Adrenal gland (tissue), 5 donors: ENCODE results near the gene SCT.

Experiments
- POLR2A ChIP-seq, 2 donors: fragments of 450-650 bp; IDR thresholded peaks; one replicate each; pipeline ENCODE4 v1.6.1; 2017; ENCODE audit warnings: antibody characterized with exemption in 2 of 2, mild to moderate bottlenecking in 2 of 2, moderate library complexity in 1 of 2
- TF ChIP-seq, protein P1 (sequence below), 6 experiments: fragments of 450-650 bp in 4 of 6; fragments of 200-600 bp in 2 of 6; sonication (generic) in 1 of 6; IDR thresholded peaks; 1 replicate in 5 of 6; 2 replicates in 1 of 6; pipeline versions ENCODE4 v1.5.1 to v1.8.0; 2016 to 2021; ENCODE audit warnings: antibody characterized with exemption in 6 of 6, mild to moderate bottlenecking in 2 of 6, moderate library complexity in 1 of 6
- donor health status: DM: no; HTN: no; CAD: no.

DNA sequence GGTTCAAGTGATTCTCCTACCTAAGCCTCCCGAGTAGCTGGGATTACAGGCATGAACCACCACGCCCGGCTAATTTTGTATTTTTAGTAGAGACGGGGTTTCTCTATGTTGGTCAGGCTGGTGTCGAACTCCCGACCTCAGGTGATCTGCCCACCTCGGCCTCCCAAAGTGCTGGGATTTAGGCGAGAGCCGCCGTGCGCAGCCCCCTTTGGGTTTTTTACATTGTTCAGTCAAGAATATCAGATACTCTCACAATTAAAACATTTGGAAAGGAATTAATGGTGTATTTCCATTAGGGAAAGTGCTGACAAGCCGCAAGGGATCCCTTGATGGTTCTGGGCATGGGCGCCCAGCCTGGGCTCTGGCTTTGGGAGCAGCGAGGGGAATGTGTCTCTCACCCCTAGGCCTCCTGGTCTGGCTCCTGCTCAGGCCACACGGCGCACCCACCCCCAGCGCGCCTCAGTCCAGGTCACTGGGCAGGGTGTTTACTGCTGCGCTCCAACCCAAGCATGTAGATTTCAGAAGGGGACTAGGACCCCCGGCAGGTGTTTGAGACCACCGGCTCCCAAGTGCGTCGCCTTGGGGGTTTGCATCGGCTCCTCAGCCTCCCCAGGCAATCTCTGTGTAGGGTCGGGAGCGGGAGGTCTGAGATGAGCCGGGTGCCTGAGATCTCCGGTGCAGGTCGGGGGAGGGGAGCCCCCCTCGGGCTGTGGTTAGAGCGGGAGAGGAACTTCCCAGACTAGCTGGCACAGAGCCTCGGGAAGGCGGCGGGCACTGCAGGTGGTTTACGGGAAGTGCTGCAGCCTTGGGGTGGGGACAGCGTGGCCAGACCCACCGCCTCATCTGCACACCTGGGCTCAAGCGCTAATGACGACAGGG is 10.4 kb downstream of the SCT start:
- TF ChIP-seq, protein P1, sequence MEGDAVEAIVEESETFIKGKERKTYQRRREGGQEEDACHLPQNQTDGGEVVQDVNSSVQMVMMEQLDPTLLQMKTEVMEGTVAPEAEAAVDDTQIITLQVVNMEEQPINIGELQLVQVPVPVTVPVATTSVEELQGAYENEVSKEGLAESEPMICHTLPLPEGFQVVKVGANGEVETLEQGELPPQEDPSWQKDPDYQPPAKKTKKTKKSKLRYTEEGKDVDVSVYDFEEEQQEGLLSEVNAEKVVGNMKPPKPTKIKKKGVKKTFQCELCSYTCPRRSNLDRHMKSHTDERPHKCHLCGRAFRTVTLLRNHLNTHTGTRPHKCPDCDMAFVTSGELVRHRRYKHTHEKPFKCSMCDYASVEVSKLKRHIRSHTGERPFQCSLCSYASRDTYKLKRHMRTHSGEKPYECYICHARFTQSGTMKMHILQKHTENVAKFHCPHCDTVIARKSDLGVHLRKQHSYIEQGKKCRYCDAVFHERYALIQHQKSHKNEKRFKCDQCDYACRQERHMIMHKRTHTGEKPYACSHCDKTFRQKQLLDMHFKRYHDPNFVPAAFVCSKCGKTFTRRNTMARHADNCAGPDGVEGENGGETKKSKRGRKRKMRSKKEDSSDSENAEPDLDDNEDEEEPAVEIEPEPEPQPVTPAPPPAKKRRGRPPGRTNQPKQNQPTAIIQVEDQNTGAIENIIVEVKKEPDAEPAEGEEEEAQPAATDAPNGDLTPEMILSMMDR (IDR thresholded peaks at IDR 0.05) = no peak
- TF ChIP-seq POLR2A (IDR thresholded peaks at IDR 0.05) = no peak
